Pulmonary artery endothelial cell (primary cell): ENCODE measurements around the gene WDR11. TPM values are rescaled to one million over a fixed set of nuclear protein-coding genes. Genes with fewer than 3 reads are reported as not detected.

ENCODE experiments used
- DNase-seq: peaks from one replicate; pipeline ENCODE4 v3.0.0-alpha.2; 2011; ENCODE audit warnings: low read depth, low spot score
- total RNA-seq: library from RNA; depleted of rRNA; stranded (reverse); fragments of >200 nt; gene quantifications from 2 replicates; pipeline ENCODE4 v1.2.3, GENCODE V29; 2014

WDR11 gene
- 92.9 and 107 TPM in 2 replicates for total RNA-seq

GRCh38 chr10:120850911-120851865, at the start of gene WDR11:
Gene WDR11, plus strand, starts transcription at chr10:120851362. Its CDS starts 59 bp downstream, at chr10:120851421.
- peak; percentile 75 for DNase-seq

GRCh38 chr10:120802935-120803334, 48.2 kb upstream of the WDR11 start:
- DNase-seq: no peak

- no peak for DNase-seq
Measured at GRCh38 chr10:120803972-120804371, 47.2 kb upstream of the WDR11 start.

GRCh38 chr10:120805014-120805812, 45.9 kb upstream of the WDR11 start:
- DNase-seq: no peak

- no peak for DNase-seq
Measured at GRCh38 chr10:120806081-120806480, 45.1 kb upstream of the WDR11 start.

GRCh38 chr10:120810298-120810697, 40.9 kb upstream of the WDR11 start:
- no peak for DNase-seq

- DNase-seq: no peak
Measured at GRCh38 chr10:120813085-120813484, 38.1 kb upstream of the WDR11 start.

GRCh38 chr10:120818301-120818700, 32.9 kb upstream of the WDR11 start:
- DNase-seq: no peak

GRCh38 chr10:120819366-120819765, 31.8 kb upstream of the WDR11 start:
- no peak for DNase-seq

- DNase-seq: no peak
Measured at GRCh38 chr10:120823266-120823665, 27.9 kb upstream of the WDR11 start.

- DNase-seq: no peak
Measured at GRCh38 chr10:120824881-120825309, 26.3 kb upstream of the WDR11 start.

GRCh38 chr10:120825878-120826769, 25.0 kb upstream of the WDR11 start:
- no peak for DNase-seq

GRCh38 chr10:120827251-120827875, 23.8 kb upstream of the WDR11 start:
- DNase-seq: no peak

GRCh38 chr10:120828763-120829319, 22.3 kb upstream of the WDR11 start:
- DNase-seq: no peak

GRCh38 chr10:120832106-120832505, 19.1 kb upstream of the WDR11 start:
- DNase-seq: no peak

- no peak for DNase-seq
Measured at GRCh38 chr10:120833222-120833928, 17.8 kb upstream of the WDR11 start.

- no peak for DNase-seq
Measured at GRCh38 chr10:120835603-120836002, 15.6 kb upstream of the WDR11 start.

GRCh38 chr10:120838941-120839340, 12.2 kb upstream of the WDR11 start:
- DNase-seq: no peak

GRCh38 chr10:120841522-120842189, 9.5 kb upstream of the WDR11 start:
- DNase-seq: no peak
